Measurements from ENCODE around the gene TRIO.
"Not testable (repeated sequence)": the region's sequence is repeated elsewhere in the genome, so short reads cannot be mapped to it uniquely, and the experiment has no call there.

DNA sequence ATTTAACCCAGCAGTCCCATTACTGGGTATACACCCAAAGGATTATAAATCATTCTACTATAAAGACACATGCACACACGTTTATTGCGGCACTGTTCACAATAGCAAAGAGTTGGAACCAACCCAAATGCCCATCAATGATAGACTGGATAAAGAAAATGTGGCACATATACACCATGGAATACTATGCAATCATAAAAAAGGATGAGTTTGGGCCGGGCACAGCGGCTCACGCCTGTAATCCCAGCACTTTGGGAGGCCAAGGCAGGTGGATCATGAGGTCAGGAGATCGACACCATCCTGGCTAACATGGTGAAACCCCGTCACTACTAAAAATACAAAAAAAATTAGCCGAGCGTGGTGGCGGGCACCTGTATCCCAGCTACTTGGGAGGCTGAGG, 249.4 kb downstream of the TRIO start:
- TF ChIP-seq, protein P1, sequence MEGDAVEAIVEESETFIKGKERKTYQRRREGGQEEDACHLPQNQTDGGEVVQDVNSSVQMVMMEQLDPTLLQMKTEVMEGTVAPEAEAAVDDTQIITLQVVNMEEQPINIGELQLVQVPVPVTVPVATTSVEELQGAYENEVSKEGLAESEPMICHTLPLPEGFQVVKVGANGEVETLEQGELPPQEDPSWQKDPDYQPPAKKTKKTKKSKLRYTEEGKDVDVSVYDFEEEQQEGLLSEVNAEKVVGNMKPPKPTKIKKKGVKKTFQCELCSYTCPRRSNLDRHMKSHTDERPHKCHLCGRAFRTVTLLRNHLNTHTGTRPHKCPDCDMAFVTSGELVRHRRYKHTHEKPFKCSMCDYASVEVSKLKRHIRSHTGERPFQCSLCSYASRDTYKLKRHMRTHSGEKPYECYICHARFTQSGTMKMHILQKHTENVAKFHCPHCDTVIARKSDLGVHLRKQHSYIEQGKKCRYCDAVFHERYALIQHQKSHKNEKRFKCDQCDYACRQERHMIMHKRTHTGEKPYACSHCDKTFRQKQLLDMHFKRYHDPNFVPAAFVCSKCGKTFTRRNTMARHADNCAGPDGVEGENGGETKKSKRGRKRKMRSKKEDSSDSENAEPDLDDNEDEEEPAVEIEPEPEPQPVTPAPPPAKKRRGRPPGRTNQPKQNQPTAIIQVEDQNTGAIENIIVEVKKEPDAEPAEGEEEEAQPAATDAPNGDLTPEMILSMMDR (IDR thresholded peaks at IDR 0.05; ENCODE audit: insufficient read depth, low read length, poor library complexity, severe bottlenecking): not testable (repeated sequence)
- not testable (repeated sequence) for TF ChIP-seq EZH2phosphoT487 (conservative IDR thresholded peaks at IDR 0.05; ENCODE audit: low read length)
